A549 (cell line): ENCODE results near the gene OR4D2. TPM values are rescaled to one million over a fixed set of nuclear protein-coding genes. Genes with fewer than 3 reads are reported as not detected.

ENCODE experiments used
- ATAC-seq, 2 experiments: fragments of 200-7000 bp in 1 of 2; fragments of >200 bp in 1 of 2; cut with Nextera tagmentation in 1 of 2; cut with Tn5 transposase in 1 of 2; 3 replicates each; pipeline versions ENCODE4 v1.8.0 to v1.9.1; 2018 to 2020; ENCODE audit warnings: mild to moderate bottlenecking in 1 of 2, moderate library complexity in 1 of 2
- CTCF ChIA-PET: fragments of 300-600 bp; sonication (Branson Sonifier 250); formaldehyde crosslinking; extraction: SDS; loops from one replicate; lab custom pipeline; 2021; ENCODE audit warnings: antibody characterized with exemption, inconsistent platforms; lab: Yijun Ruan, JAX
- POLR2A ChIA-PET: fragments of 350-600 bp; formaldehyde crosslinking; extraction: SDS; loops from one replicate; lab custom pipeline; 2021; ENCODE audit warnings: antibody characterized with exemption, inconsistent platforms; lab: Yijun Ruan, JAX
- DNase-seq, 2 experiments: peaks; one replicate each; pipeline versions ENCODE4 v3.0.0 to v3.0.0-alpha.2; 2011 to 2016; ENCODE audit warnings: low read depth in 1 of 2, low spot score in 1 of 2
- FAIRE-seq: peaks from 2 replicates; lab custom pipeline; 2011; peaks lifted over from hg19 to GRCh38; lab: Jason Lieb, UNC
- H3K27ac ChIP-seq, 2 experiments: fragments of >200 bp; sonication (Bioruptor Twin); formaldehyde crosslinking; 3 replicates each; pipeline ENCODE4 v1.5.1; 2016 to 2017
- H3K4me1 ChIP-seq: fragments of >200 bp; sonication (Bioruptor Twin); formaldehyde crosslinking; 3 replicates; pipeline ENCODE4 v1.6.1; 2016
- H3K4me2 ChIP-seq: fragments of >200 bp; sonication (Bioruptor Twin); formaldehyde crosslinking; 3 replicates; pipeline ENCODE4 v1.6.1; 2016
- H3K4me3 ChIP-seq: fragments of >200 bp; sonication (Bioruptor Twin); formaldehyde crosslinking; 3 replicates; pipeline ENCODE4 v1.5.1; 2016
- H3K9me3 ChIP-seq: fragments of >200 bp; sonication (Bioruptor Twin); formaldehyde crosslinking; 3 replicates; pipeline ENCODE4 v1.6.1; 2016
- CHD2 ChIP-seq: fragments of 150-350 bp; IDR thresholded peaks from 2 replicates; pipeline ENCODE4 v1.6.1; 2014; ENCODE audit warnings: low read length; ENCODE audit not compliant: partially characterized antibody
- ELK1 ChIP-seq: fragments of 150-350 bp; IDR thresholded peaks from 2 replicates; pipeline ENCODE4 v1.6.1; 2014; ENCODE audit warnings: low read depth, mild to moderate bottlenecking, low read length
- ESRRA ChIP-seq: fragments of 150-350 bp; IDR thresholded peaks from 2 replicates; pipeline ENCODE4 v1.6.1; 2014; ENCODE audit warnings: mild to moderate bottlenecking, low read length, borderline replicate concordance
- FOSL2 ChIP-seq, 2 experiments: fragments of 450-650 bp in 1 of 2; fragments of >200 bp in 1 of 2; sonication (Bioruptor Twin) in 1 of 2; formaldehyde crosslinking; IDR thresholded peaks; 2 replicates each; pipeline versions ENCODE4 v1.5.0 to v1.6.1; 2016 to 2020; ENCODE audit warnings: mild to moderate bottlenecking in 1 of 2, moderate library complexity in 1 of 2
- GATA3 ChIP-seq: IDR thresholded peaks from 2 replicates; pipeline ENCODE4 v1.6.1; 2012; ENCODE audit warnings: borderline replicate concordance
- HDAC2 ChIP-seq: fragments of 200-600 bp; sonication (generic); IDR thresholded peaks from 2 replicates; pipeline ENCODE4 v1.6.1; 2016
- HOXA7 ChIP-seq: fragments of 250-450 bp; sonication (Bioruptor Pico); IDR thresholded peaks from 2 replicates; pipeline ENCODE4 v1.5.0; 2020; ENCODE audit warnings: mild to moderate bottlenecking, moderate library complexity
- KDM5A ChIP-seq: fragments of 200-600 bp; sonication (generic); IDR thresholded peaks from 2 replicates; pipeline ENCODE4 v1.6.1; 2016; ENCODE audit warnings: antibody characterized with exemption, mild to moderate bottlenecking
- MAZ ChIP-seq: fragments of 150-350 bp; IDR thresholded peaks from 2 replicates; pipeline ENCODE4 v1.6.1; 2014; ENCODE audit warnings: antibody characterized with exemption, low read depth, low read length, borderline replicate concordance
- MYC ChIP-seq: IDR thresholded peaks from 2 replicates; pipeline ENCODE4 v1.6.1; 2012; ENCODE audit warnings: mild to moderate bottlenecking, inconsistent platforms, low read length, improper control_type of control experiment, borderline replicate concordance
- NFE2L2 ChIP-seq: fragments of 150-350 bp; conservative IDR thresholded peaks from 2 replicates; pipeline ENCODE4 v1.6.1; 2014; ENCODE audit warnings: low read length
- NR3C1 ChIP-seq: fragments of >200 bp; sonication (Bioruptor Twin); formaldehyde crosslinking; IDR thresholded peaks from 3 replicates; pipeline ENCODE4 v1.6.1; 2017
- POLR2A ChIP-seq: IDR thresholded peaks from 2 replicates; pipeline ENCODE4 v1.6.1; 2012; ENCODE audit warnings: mild to moderate bottlenecking, low read length
- TFCP2L1 ChIP-seq: fragments of 250-450 bp; sonication (Bioruptor Pico); IDR thresholded peaks from 2 replicates; pipeline ENCODE4 v1.5.0; 2021; ENCODE audit warnings: mild to moderate bottlenecking
- TP53 ChIP-seq: fragments of 250-450 bp; sonication (Bioruptor Pico); IDR thresholded peaks from 2 replicates; pipeline ENCODE4 v1.5.0; 2021; ENCODE audit warnings: mild to moderate bottlenecking, moderate library complexity
- ZC3H11A ChIP-seq: fragments of 450-650 bp; IDR thresholded peaks from 2 replicates; pipeline ENCODE4 v1.6.1; 2014; ENCODE audit warnings: antibody characterized with exemption, mild to moderate bottlenecking
- ZFP36 ChIP-seq: fragments of 450-650 bp; IDR thresholded peaks from 2 replicates; pipeline ENCODE4 v1.6.1; 2014; ENCODE audit warnings: borderline replicate concordance; ENCODE audit not compliant: partially characterized antibody
- WGBS: methylation state at CpG from one replicate; pipeline ENCODE4 v1.1.6; 2017; ENCODE audit errors: missing lambda C conversion rate; 5-methylcytosine and 5-hydroxymethylcytosine counted together
- polyA plus RNA-seq, 4 experiments: library from polyadenylated mRNA; depleted of rRNA in 3 of 4; stranded (reverse); fragments of >200 nt; fragmentation: RNase III in 1 of 4; extraction: RNeasy Plus Mini Kit Qiagen cat#74134 plus additional on column Dnase treatment in 1 of 4; gene quantifications; 2 replicates in 3 of 4; 3 replicates in 1 of 4; pipeline ENCODE4 v1.2.3, GENCODE V29; 2011 to 2017
- TF ChIP-seq, protein P1 (sequence below): fragments of 250-450 bp; sonication (Bioruptor Pico); IDR thresholded peaks from 2 replicates; pipeline ENCODE4 v1.5.0; 2020; ENCODE audit warnings: low read depth, mild to moderate bottlenecking, moderate library complexity
- TF ChIP-seq, protein P2 (sequence below): fragments of 200-600 bp; sonication (generic); IDR thresholded peaks from 2 replicates; pipeline ENCODE4 v1.6.1; 2016; ENCODE audit warnings: antibody characterized with exemption, mild to moderate bottlenecking, moderate library complexity

OR4D2 gene
- polyA plus RNA-seq, 2 of the 4 experiments (the other 2 are of a cell fraction): not detected

DNA sequence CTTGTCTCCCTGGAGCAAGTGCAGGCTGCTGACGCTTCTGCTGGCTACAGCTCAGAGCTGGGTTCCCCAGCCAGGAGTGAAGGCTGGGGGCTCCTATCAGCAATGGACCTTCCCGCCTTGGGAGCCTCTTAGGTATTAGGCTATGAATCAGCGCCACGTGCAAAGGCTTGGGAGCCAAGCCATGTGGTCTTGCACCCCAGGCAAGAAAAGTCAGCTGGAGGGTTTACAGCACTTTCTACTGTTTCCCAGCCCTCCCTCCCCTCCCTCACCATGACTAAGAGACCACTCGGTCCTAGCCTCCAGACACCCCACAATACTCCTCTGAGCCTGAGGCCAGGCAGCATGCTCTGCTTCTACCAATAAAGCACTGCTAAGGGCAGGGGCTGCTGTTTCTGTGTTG is 38.0 kb downstream of the OR4D2 start (continued):
- TF ChIP-seq ESRRA (no peak), CHD2 (no peak), ZFP36 (no peak), TFCP2L1 (no peak), MYC (no peak), HOXA7 (no peak), NR3C1 (no peak), FOSL2 (IDR thresholded peaks at IDR 0.05) (no peak), FOSL2 (CRISPR knock-in tag; IDR thresholded peaks at IDR 0.05) (no peak)

- ATAC-seq (no peak), FAIRE-seq (no peak), DNase-seq (no peak)
- no peak overlapping the region for H3K27ac ChIP-seq
- H3K4me3 ChIP-seq: no peak overlapping the region
- ChIA-PET POLR2A (no interaction called here), CTCF (interaction anchor here (0.7 to 3.4 kb wide), 5 partner anchors 11 to 44 kb away, joined by 3 to 19 read pairs (median 4); partner anchors contain the start of gene MKS1)
- H3K9me3 ChIP-seq: no peaks in the 10 kb centered on the region
- WGBS: 80% methylated on average over 10 of the region's 11 CpGs
- TF ChIP-seq NFE2L2 (no peak), MAZ (no peak), MYC (no peak), KDM5A (no peak), NR3C1 (no peak), ZC3H11A (no peak), TP53 (CRISPR knock-in tag) (no peak), HDAC2 (no peak), ELK1 (no peak)
- TF ChIP-seq, protein P1, sequence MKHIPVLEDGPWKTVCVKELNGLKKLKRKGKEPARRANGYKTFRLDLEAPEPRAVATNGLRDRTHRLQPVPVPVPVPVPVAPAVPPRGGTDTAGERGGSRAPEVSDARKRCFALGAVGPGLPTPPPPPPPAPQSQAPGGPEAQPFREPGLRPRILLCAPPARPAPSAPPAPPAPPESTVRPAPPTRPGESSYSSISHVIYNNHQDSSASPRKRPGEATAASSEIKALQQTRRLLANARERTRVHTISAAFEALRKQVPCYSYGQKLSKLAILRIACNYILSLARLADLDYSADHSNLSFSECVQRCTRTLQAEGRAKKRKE (CRISPR knock-in tag): no peak
- TF ChIP-seq, protein P2, sequence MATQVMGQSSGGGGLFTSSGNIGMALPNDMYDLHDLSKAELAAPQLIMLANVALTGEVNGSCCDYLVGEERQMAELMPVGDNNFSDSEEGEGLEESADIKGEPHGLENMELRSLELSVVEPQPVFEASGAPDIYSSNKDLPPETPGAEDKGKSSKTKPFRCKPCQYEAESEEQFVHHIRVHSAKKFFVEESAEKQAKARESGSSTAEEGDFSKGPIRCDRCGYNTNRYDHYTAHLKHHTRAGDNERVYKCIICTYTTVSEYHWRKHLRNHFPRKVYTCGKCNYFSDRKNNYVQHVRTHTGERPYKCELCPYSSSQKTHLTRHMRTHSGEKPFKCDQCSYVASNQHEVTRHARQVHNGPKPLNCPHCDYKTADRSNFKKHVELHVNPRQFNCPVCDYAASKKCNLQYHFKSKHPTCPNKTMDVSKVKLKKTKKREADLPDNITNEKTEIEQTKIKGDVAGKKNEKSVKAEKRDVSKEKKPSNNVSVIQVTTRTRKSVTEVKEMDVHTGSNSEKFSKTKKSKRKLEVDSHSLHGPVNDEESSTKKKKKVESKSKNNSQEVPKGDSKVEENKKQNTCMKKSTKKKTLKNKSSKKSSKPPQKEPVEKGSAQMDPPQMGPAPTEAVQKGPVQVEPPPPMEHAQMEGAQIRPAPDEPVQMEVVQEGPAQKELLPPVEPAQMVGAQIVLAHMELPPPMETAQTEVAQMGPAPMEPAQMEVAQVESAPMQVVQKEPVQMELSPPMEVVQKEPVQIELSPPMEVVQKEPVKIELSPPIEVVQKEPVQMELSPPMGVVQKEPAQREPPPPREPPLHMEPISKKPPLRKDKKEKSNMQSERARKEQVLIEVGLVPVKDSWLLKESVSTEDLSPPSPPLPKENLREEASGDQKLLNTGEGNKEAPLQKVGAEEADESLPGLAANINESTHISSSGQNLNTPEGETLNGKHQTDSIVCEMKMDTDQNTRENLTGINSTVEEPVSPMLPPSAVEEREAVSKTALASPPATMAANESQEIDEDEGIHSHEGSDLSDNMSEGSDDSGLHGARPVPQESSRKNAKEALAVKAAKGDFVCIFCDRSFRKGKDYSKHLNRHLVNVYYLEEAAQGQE: no peak
- H3K4me1 ChIP-seq: no peaks in the 10 kb centered on the region
- no peak overlapping the region for H3K4me2 ChIP-seq
Measured at GRCh38 chr17:58205936-58206335, 39.2 kb downstream of the OR4D2 start.

DNA sequence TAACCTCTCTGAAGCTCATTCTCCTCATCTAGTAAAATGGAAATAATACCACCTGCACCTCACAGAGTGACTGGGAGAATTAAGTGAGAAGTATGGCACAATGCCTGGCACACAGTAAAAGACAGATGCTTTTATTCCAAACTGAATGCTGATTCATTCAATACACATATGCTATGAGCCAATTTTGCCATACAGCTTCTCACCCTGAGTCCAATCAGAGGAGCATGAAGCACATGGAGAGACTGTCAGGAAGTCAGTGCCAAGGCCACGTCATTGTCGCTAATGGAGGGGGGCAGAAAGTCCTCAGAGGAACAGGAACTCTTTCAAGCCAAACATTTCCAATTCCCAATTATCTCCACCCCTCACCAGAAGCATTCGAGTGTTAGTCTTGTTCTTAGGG is 40.7 kb downstream of the OR4D2 start:
- POLR2A ChIA-PET: no interaction called here
- ATAC-seq: no peak

More for the DNA sequence above, 40.7 kb downstream of the OR4D2 start:
- CTCF ChIA-PET: interaction anchor here (0.6 to 3.4 kb wide), 5 partner anchors 8 to 85 kb away, joined by 3 to 19 read pairs (median 5); partner anchors contain the start of gene MKS1
- DNase-seq (no peak), FAIRE-seq (no peak)
- no peak overlapping the region for H3K4me2 ChIP-seq
- H3K4me1 ChIP-seq: no peaks in the 10 kb centered on the region
- no peak overlapping the region for H3K27ac ChIP-seq
- 82% methylated on average over 3 of the region's 3 CpGs for WGBS
- no peaks in the 10 kb centered on the region for H3K9me3 ChIP-seq
- TF ChIP-seq GATA3 (no peak), POLR2A (no peak)
- H3K4me3 ChIP-seq: no peak overlapping the region
